C4-2B (cell line): ENCODE measurements around the gene PTPN5.

Experiments
- CTCF ChIP-seq: fragments of 450-650 bp; conservative IDR thresholded peaks from 2 replicates; pipeline ENCODE4 v1.5.1; 2017; ENCODE audit warnings: mild to moderate bottlenecking
- ZFX ChIP-seq: fragments of 450-650 bp; IDR thresholded peaks from 2 replicates; pipeline ENCODE4 v1.6.1; 2017

DNA sequence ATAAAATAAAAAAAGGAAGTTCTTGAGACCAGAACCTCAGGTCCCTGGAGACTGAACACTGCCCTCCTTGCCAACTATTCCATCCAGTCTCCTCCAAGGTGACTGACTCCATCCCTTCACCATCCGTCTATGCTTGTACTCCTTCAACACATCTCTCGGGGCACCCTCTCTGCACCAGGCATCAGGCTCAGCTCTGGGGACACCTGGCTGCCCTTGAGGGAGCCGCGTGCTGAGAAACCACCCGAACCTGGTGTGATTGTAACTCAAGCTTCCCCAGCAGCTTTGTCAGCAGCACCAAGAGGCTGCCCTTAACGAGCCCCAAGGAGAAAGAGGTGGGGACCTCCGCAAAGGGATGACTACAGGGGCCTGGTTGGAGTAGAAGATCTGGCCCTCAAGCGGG is 1.7 kb downstream of the PTPN5 start:
- TF ChIP-seq CTCF: no peak
- TF ChIP-seq ZFX: no peak
